Measurements from ENCODE around the gene RBM48. TPM values are rescaled to one million over a fixed set of nuclear protein-coding genes. Genes with fewer than 3 reads are reported as not detected.
A peak's percentile ranks its signal among the peaks of the same experiment; 100 is the strongest.

RBM48 gene
- total and polyA plus RNA-seq, 9 of the 15 experiments (the other 6 are each of a cell fraction or from before 2014, with no cell fraction given), result 9.9 to 35.1 (median 16.3) TPM

DNA sequence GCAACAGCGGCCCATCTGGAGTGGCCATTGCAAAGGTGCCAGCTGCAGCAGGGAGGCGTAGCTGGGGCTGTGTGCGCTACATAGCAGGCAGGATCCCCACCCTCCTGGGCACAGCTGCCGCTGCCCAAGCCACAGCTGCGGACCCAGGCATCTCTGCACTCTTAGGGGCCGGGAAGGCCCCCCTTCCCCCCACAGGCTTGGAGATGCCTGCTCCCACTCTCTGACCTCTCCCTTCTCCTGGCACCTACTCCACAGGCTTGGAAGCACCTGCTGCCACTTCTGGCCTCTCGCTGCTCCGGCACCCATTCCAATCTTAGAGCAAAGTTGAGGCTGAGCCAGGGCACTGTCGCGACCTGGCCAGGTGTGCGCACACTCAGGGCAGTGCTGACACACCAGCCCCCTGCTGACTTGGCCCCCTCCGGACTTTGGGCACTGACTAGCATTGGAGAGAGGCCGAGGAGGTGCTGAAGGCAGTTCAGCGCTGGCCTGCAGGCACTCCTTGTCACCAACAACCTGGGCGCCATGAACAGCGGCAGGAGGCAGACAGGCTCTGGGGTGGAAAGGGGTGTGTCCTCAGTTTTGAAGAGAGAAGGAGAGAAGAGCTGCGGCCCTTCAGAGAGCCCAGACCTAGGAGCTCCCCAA, 18.4 kb downstream of the RBM48 start:
- Histone ChIP-seq H4K20me1 (replicated peaks; ENCODE audit: control insufficient read depth, insufficient read depth, low read length) (no peaks in the 10 kb centered on the region), H3K9ac (ENCODE audit: insufficient read depth in 1 of 2, low read depth in 2 of 2, low read length in 2 of 2) (no peak overlapping the region), H3K4me2 (ENCODE audit: insufficient read depth, low read length) (no peak overlapping the region), H3K27ac (ENCODE audit: extremely low read depth, low read depth, low read length) (no peak overlapping the region), H3K9me3 (replicated peaks; ENCODE audit: control insufficient read depth, insufficient read depth, low read depth, low read length) (no peaks in the 10 kb centered on the region), H3K4me3 (no peak overlapping the region), H3K79me2 (ENCODE audit: control insufficient read depth, insufficient read depth, low read length) (no peaks in the 10 kb centered on the region), H3K4me1 (replicated peaks in 1 of 2; ENCODE audit: control insufficient read depth in 2 of 2, insufficient read depth in 2 of 2, low read length in 2 of 2) (peaks cover 0 to 6% of the 10 kb centered on the region in 2 experiments; a peak in 1 of 5 replicates), H3K9me1 (ENCODE audit: control insufficient read depth, insufficient read depth, low read length) (no peaks in the 10 kb centered on the region), H2AFZ (ENCODE audit: low read depth, low read length) (no peak overlapping the region), H3K36me3 (ENCODE audit: control insufficient read depth, insufficient read depth, low read length) (no peaks in the 10 kb centered on the region), H3K27me3 (ENCODE audit: control insufficient read depth in 2 of 2, insufficient read depth in 2 of 2, low read length in 2 of 2) (peaks cover 0 to 16% of the 10 kb centered on the region in 2 experiments; a peak in 3 of 5 replicates)
- CTCF ChIA-PET (ENCODE audit: low intra/inter-chr PET ratio), result no interaction called here
- DNase-seq (ENCODE audit: extremely low read depth in 1 of 4, low spot score in 3 of 4) (no peak), FAIRE-seq (no peak), ATAC-seq (peak; percentile 50)
- TF ChIP-seq BRF1 (IDR thresholded peaks at IDR 0.05; ENCODE audit: borderline replicate concordance, extremely low read depth, insufficient read length), result no peak
- no peak for TF ChIP-seq ZBTB12 (CRISPR knock-in tag; IDR thresholded peaks at IDR 0.05)
- no peak for TF ChIP-seq ZNF324 (CRISPR knock-in tag; IDR thresholded peaks at IDR 0.05)
- TF ChIP-seq NBN (IDR thresholded peaks at IDR 0.05; ENCODE audit: low read depth), result no peak
- TF ChIP-seq TFAM (CRISPR knock-in tag; conservative IDR thresholded peaks at IDR 0.05), result no peak
- TF ChIP-seq RFX5 (IDR thresholded peaks at IDR 0.05; ENCODE audit: low read depth, low read length), result no peak
- TF ChIP-seq MTA1 (IDR thresholded peaks at IDR 0.05; ENCODE audit: borderline replicate concordance), result no peak
- no peak for TF ChIP-seq E2F4 (CRISPR knock-in tag; IDR thresholded peaks at IDR 0.05; ENCODE audit: low read depth)
- TF ChIP-seq NCOR1 (IDR thresholded peaks at IDR 0.05), result no peak
- no peak for TF ChIP-seq TSC22D4 (tag; IDR thresholded peaks at IDR 0.05)
- TF ChIP-seq MAX (CRISPR knock-in tag; IDR thresholded peaks at IDR 0.05), result no peak
- TF ChIP-seq MAFK (IDR thresholded peaks at IDR 0.05; ENCODE audit: low read length), result no peak
- TF ChIP-seq KDM4B (IDR thresholded peaks at IDR 0.05; ENCODE audit: borderline replicate concordance in 2 of 2, low read depth in 1 of 2), result no peak
- no peak for TF ChIP-seq FOXK2 (conservative IDR thresholded peaks at IDR 0.05 in 1 of 2, IDR thresholded peaks at IDR 0.05 in 1 of 2; ENCODE audit: low read depth in 2 of 2)
- no peak for TF ChIP-seq TRIM25 (IDR thresholded peaks at IDR 0.05; ENCODE audit: borderline replicate concordance)
- no peak for TF ChIP-seq RBM14 (IDR thresholded peaks at IDR 0.05; ENCODE audit: borderline replicate concordance, insufficient read depth, low read depth, low read length)
- no peak for TF ChIP-seq ZNF133 (CRISPR knock-in tag; IDR thresholded peaks at IDR 0.05)
- intact Hi-C loops (cut with micrococcal nuclease) (no loop called here), in situ Hi-C loops (cut with MboI) (no loop called here)
- POLR2A ChIA-PET, result interaction anchor here (0.9 to 1.0 kb wide), 2 partner anchors 9 to 38 kb away, joined by 3 read pairs; no protein-coding TSS in a partner anchor
- WGBS (ENCODE audit: insufficient coverage, low coverage, missing lambda C conversion rate), result 27% methylated on average over 16 of the region's 17 CpGs
- no TSS peak for BruUV-seq (replicated peaks)
